Stomach (tissue), 9 donors: ENCODE data around the gene RPH3AL. TPM values are rescaled to one million over a fixed set of nuclear protein-coding genes. Genes with fewer than 3 reads are reported as not detected.

Experiments used
- DNase-seq, 2 donors: peaks; one replicate each; pipeline versions ENCODE4 v3.0.0 to v3.0.0-alpha.2; 2013 to 2019
- H3K27ac ChIP-seq, 5 donors: fragments of 200-600 bp in 4 of 5; sonication (generic) in 4 of 5; one replicate each; pipeline ENCODE4 v1.5.1; 2013 to 2019; ENCODE audit warnings: mild to moderate bottlenecking in 1 of 5, moderate library complexity in 1 of 5
- H3K27me3 ChIP-seq, 3 donors: fragments of 200-600 bp; sonication (generic); one replicate each; pipeline ENCODE4 v1.5.1; 2017 to 2019; ENCODE audit warnings: mixed run types in 1 of 3
- H3K36me3 ChIP-seq, 4 donors: fragments of 200-600 bp; sonication (generic); 1 replicate in 3 of 4; 2 replicates in 1 of 4; pipeline ENCODE4 v1.5.1; 2016 to 2019
- H3K4me1 ChIP-seq, 4 donors: fragments of 200-600 bp; sonication (generic); one replicate each; pipeline ENCODE4 v1.5.1; 2016 to 2019
- H3K4me3 ChIP-seq, 4 donors: fragments of 200-600 bp; sonication (generic) in 3 of 4; one replicate each; pipeline ENCODE4 v1.5.1; 2016 to 2019; ENCODE audit warnings: mild to moderate bottlenecking in 1 of 4
- H3K9me3 ChIP-seq, 4 donors: fragments of 200-600 bp; sonication (generic); one replicate each; pipeline ENCODE4 v1.5.1; 2016 to 2019
- CTCF ChIP-seq, 7 experiments: fragments of 450-650 bp in 4 of 7; fragments of 200-600 bp in 3 of 7; sonication (generic) in 3 of 7; IDR thresholded peaks; one replicate each; pipeline ENCODE4 v1.5.1; 2016 to 2019; ENCODE audit warnings: antibody characterized with exemption in 7 of 7, control low read depth in 2 of 7, mild to moderate bottlenecking in 1 of 7
- EP300 ChIP-seq: sonication (generic); formaldehyde crosslinking; IDR thresholded peaks from one replicate; pipeline ENCODE4 v1.6.1; 2017; ENCODE audit warnings: antibody characterized with exemption
- POLR2A ChIP-seq, 4 donors: fragments of 450-650 bp; IDR thresholded peaks; one replicate each; pipeline ENCODE4 v1.6.1; 2016; ENCODE audit warnings: antibody characterized with exemption in 4 of 4, control low read depth in 2 of 4, mild to moderate bottlenecking in 1 of 4, moderate library complexity in 1 of 4
- POLR2AphosphoS5 ChIP-seq, 3 donors: sonication (generic); formaldehyde crosslinking; IDR thresholded peaks; one replicate each; pipeline ENCODE4 v1.6.1; 2016; ENCODE audit warnings: antibody characterized with exemption in 3 of 3
- WGBS, 5 donors: extraction: QIAGEN DNeasy Blood & Tissue Kit in 3 of 5; methylation state at CpG; one replicate each; pipeline versions ENCODE4 v1.1.5 to v1.1.7; 2013 to 2018; 5-methylcytosine and 5-hydroxymethylcytosine counted together
- intact Hi-C: fragments of 100-400 bp; cut with DNase I; formaldehyde crosslinking; loops from one replicate; pipeline ENCODE4 v1.15.1; 2023; ENCODE audit warnings: low total_unique reads
- polyA plus RNA-seq, 3 donors: library from polyadenylated mRNA; stranded (reverse); fragments of 200-250 nt; gene quantifications; one replicate each; pipeline ENCODE4 v1.2.3, GENCODE V29; 2013
- total RNA-seq, 5 donors: library from RNA; depleted of rRNA; stranded (reverse); fragments of >200 nt; gene quantifications; one replicate each; pipeline versions ENCODE4 v1.1.0 to v1.2.3, GENCODE V29; 2014 to 2016
- donor health status: healthy with polysubstance abuse.
- donor health status: Bipolar disorder and iron deficiency.
- donor health status: healthy.

Gene RPH3AL
- total and polyA plus RNA-seq, 8 donors: 4.9 to 38.5 (median 17.4) TPM

- H3K9me3 ChIP-seq: no peaks in the 10 kb centered on the region
- peaks cover 5 to 21% (median 9%) of the 10 kb centered on the region in 4 donors for H3K4me1 ChIP-seq
- peak overlapping the region in 2 of 5 donors; percentile 29 to 30 for H3K27ac ChIP-seq
- TF ChIP-seq CTCF (IDR thresholded peaks at IDR 0.05) (no peak), EP300 (no peak)
- DNase-seq: no peak
- WGBS, 5 donors: 90 to 94% (median 93%) methylated on average over 13 to 15 of the region's 15 CpGs
- H3K4me3 ChIP-seq: no peak overlapping the region
- intact Hi-C loops: no loop called here
- no peaks in the 10 kb centered on the region for H3K27me3 ChIP-seq
- H3K36me3 ChIP-seq: peaks cover 0 to 6% (median 0%) of the 10 kb centered on the region in 4 donors
These were observed 122.8 kb downstream of the RPH3AL start for GRCh38 chr17:229709-230394.

- 65 to 87% (median 82%) methylated on average over 8 of the region's 8 CpGs for WGBS, 5 donors
- intact Hi-C loops: no loop called here
- no peaks in the 10 kb centered on the region for H3K27me3 ChIP-seq
- H3K4me1 ChIP-seq: peaks cover 0 to 15% (median 3%) of the 10 kb centered on the region in 4 donors
- H3K36me3 ChIP-seq: peaks cover 0 to 6% (median 0%) of the 10 kb centered on the region in 4 donors
- no peak for DNase-seq
- peak overlapping the region in 2 of 5 donors; percentile 29 to 30 for H3K27ac ChIP-seq
- TF ChIP-seq EP300 (no peak), CTCF (IDR thresholded peaks at IDR 0.05) (no peak), POLR2A (IDR thresholded peaks at IDR 0.05) (no peak), POLR2AphosphoS5 (IDR thresholded peaks at IDR 0.05) (no peak)
- H3K4me3 ChIP-seq: no peak overlapping the region
- no peaks in the 10 kb centered on the region for H3K9me3 ChIP-seq
These were observed 123.5 kb downstream of the RPH3AL start for GRCh38 chr17:228951-229708.

GRCh38 chr17:227946-228615 is 124.5 kb downstream of the RPH3AL start:
- peaks cover 0 to 6% (median 0%) of the 10 kb centered on the region in 4 donors for H3K36me3 ChIP-seq
- no peak for DNase-seq
- H3K9me3 ChIP-seq: no peaks in the 10 kb centered on the region
- intact Hi-C loops: no loop called here
- peaks cover 0 to 10% (median 3%) of the 10 kb centered on the region in 4 donors for H3K4me1 ChIP-seq
- no peaks in the 10 kb centered on the region for H3K27me3 ChIP-seq
- no peak overlapping the region for H3K4me3 ChIP-seq
- H3K27ac ChIP-seq: no peak overlapping the region
- 84 to 88% (median 86%) methylated on average over 19 of the region's 19 CpGs for WGBS, 5 donors
- TF ChIP-seq CTCF (IDR thresholded peaks at IDR 0.05): no peak
- TF ChIP-seq POLR2A (IDR thresholded peaks at IDR 0.05): no peak
- no peak for TF ChIP-seq POLR2AphosphoS5 (IDR thresholded peaks at IDR 0.05)
- no peak for TF ChIP-seq EP300
